Muscle layer of duodenum (tissue), 2 donors: ENCODE data around the gene TBC1D9.

ENCODE experiments used
- H3K27ac ChIP-seq: one replicate; pipeline ENCODE4 v1.7.0; 2013; ENCODE audit warnings: mild to moderate bottlenecking, low read length
- H3K27me3 ChIP-seq: one replicate; pipeline ENCODE4 v1.7.0; 2013; ENCODE audit warnings: low read depth, mild to moderate bottlenecking, control low read depth, low read length
- H3K36me3 ChIP-seq, 2 donors: one replicate each; pipeline ENCODE4 v1.7.0; 2013; ENCODE audit warnings: low read length in 2 of 2, control low read depth in 1 of 2, mild to moderate bottlenecking in 1 of 2; ENCODE audit not compliant: insufficient read depth in 2 of 2, control insufficient read depth in 1 of 2
- H3K4me1 ChIP-seq, 2 donors: one replicate each; pipeline ENCODE4 v1.7.0; 2013; ENCODE audit warnings: low read length in 2 of 2, mild to moderate bottlenecking in 2 of 2, control low read depth in 1 of 2, moderate library complexity in 1 of 2; ENCODE audit not compliant: insufficient read depth in 2 of 2, control insufficient read depth in 1 of 2
- H3K4me3 ChIP-seq, 2 donors: one replicate each; pipeline ENCODE4 v1.7.0; 2013; ENCODE audit warnings: low read length in 2 of 2, low read depth in 1 of 2, mild to moderate bottlenecking in 1 of 2
- H3K9me3 ChIP-seq, 2 donors: one replicate each; pipeline ENCODE4 v1.7.0; 2013; ENCODE audit warnings: low read length in 2 of 2, control low read depth in 1 of 2, mild to moderate bottlenecking in 1 of 2; ENCODE audit not compliant: control insufficient read depth in 1 of 2
- donor health status: healthy.

Gene TBC1D9

DNA sequence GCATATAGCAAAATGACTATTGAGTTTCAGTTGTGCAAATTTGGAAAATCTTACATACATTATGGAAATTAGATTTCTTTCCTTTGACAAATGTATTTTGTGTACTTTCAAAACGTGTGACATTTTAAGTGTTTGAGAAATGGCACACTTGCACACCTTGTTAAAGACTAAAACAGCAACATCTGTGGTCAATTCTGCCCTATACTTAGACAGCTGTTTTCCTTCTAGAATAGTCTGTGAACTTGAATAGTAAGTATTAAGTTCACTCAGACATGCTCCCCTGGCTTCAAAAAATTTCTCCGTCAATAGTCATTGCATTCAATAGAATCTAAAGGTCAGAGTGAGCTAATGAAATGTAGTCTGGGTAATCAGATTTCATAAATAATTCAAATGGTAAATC, 21.7 kb upstream of the TBC1D9 start:
- no peaks in the 10 kb centered on the region for H3K27me3 ChIP-seq
- no peaks in the 10 kb centered on the region for H3K36me3 ChIP-seq
- H3K4me1 ChIP-seq, result peaks cover 0 to 5% of the 10 kb centered on the region in 2 donors
- H3K27ac ChIP-seq, result no peak overlapping the region
- H3K4me3 ChIP-seq, result no peak overlapping the region
- H3K9me3 ChIP-seq, result no peaks in the 10 kb centered on the region

DNA sequence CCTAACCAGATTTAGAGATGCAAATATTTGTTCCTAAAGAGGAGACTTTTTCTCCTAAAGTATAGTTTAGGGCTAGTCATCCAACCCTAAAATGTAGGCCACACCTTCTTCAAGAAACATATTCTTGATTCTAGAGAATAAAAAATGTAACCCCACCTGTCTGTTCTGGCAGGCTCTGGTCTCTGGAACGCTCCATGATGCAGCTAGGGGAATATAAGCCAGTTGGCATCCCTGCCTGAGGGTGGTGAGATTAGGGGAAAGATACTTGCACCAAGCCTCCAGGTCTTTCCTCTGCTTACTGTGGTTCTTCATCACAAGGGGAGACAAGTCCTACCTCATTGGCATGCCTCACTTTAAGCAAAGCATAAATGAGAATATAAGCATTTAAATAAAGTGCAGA, 21.2 kb upstream of the TBC1D9 start:
- no peaks in the 10 kb centered on the region for H3K27me3 ChIP-seq
- no peaks in the 10 kb centered on the region for H3K9me3 ChIP-seq

DNA sequence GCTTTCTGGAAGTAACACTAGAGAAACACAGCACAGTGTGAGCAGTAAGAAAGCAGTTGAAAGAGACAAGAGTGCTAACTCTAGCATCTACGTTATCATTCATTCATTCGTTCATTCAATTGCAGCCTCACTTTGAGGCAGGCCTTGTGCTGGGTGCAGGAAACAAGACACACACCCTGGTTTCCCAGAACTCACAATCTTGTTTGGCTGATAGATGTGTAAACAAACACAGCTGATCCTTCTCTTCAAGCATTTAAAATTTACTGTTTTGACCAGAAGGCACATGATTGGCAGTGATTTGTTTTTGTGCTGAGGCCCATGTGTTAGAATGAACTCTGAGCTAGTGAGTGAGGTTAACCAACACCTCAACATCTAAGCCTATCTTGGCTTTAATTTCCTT, 20.4 kb upstream of the TBC1D9 start:
- Histone ChIP-seq H3K4me1 (peaks cover 0 to 3% of the 10 kb centered on the region in 2 donors), H3K27me3 (no peaks in the 10 kb centered on the region), H3K4me3 (no peak overlapping the region), H3K9me3 (no peaks in the 10 kb centered on the region), H3K27ac (no peak overlapping the region), H3K36me3 (no peaks in the 10 kb centered on the region)

More for the DNA sequence above, 21.2 kb upstream of the TBC1D9 start:
- H3K4me1 ChIP-seq, result peaks cover 0 to 5% of the 10 kb centered on the region in 2 donors
- H3K27ac ChIP-seq, result no peak overlapping the region
- H3K36me3 ChIP-seq, result no peaks in the 10 kb centered on the region
- H3K4me3 ChIP-seq, result no peak overlapping the region

DNA sequence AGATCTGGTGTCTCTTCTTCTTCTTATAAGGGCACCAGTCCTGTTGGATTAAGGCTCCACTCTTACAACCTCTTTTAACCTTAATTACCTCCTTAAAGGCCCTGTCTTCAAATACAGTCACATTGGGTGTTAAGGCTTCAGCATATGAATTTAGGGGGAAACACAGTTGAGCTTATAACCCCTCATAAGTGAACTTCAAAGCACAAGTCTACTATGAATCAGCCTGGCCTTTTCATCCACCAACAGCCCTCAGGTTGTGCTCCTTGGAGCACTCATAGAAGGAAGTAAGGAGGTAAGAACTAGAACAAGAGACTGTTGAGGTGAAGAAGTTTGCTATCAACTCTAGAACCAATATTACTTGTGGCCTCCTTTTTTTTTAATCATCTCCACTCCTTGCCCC, 18.8 kb upstream of the TBC1D9 start:
- Histone ChIP-seq H3K27me3 (no peaks in the 10 kb centered on the region), H3K27ac (no peak overlapping the region), H3K9me3 (no peaks in the 10 kb centered on the region), H3K36me3 (no peaks in the 10 kb centered on the region), H3K4me3 (no peak overlapping the region), H3K4me1 (no peaks in the 10 kb centered on the region)

GRCh38 chr4:140774510-140774909, 18.3 kb upstream of the TBC1D9 start:
- H3K4me3 ChIP-seq, result no peak overlapping the region
- H3K36me3 ChIP-seq, result no peaks in the 10 kb centered on the region
- H3K9me3 ChIP-seq, result no peaks in the 10 kb centered on the region
- no peaks in the 10 kb centered on the region for H3K4me1 ChIP-seq
- H3K27ac ChIP-seq, result no peak overlapping the region
- no peaks in the 10 kb centered on the region for H3K27me3 ChIP-seq

DNA sequence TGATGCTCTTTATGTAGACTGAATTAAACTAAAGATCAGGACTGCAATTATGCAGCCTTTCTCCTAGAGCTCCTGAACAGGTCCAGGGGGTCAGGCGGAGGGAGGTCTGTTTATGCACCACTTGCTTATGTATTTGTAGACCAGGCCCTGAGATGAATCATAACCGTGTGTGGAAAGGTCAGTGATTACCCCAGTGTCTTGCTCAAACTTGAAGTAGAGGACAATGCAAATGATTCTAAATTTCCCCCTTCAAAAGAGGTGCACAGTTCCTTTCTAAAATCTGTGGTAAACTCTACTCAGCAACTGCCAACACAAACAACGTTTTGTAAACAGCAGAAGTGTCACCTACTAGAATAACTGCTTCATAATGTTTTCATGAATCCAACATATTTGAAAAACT, 13.0 kb upstream of the TBC1D9 start:
- no peaks in the 10 kb centered on the region for H3K36me3 ChIP-seq
- no peaks in the 10 kb centered on the region for H3K27me3 ChIP-seq

GRCh38 chr4:140764785-140765392, 8.7 kb upstream of the TBC1D9 start:
- Histone ChIP-seq H3K9me3 (no peaks in the 10 kb centered on the region), H3K4me1 (no peaks in the 10 kb centered on the region), H3K27me3 (no peaks in the 10 kb centered on the region), H3K27ac (no peak overlapping the region), H3K4me3 (no peak overlapping the region), H3K36me3 (no peaks in the 10 kb centered on the region)

More for the DNA sequence above, 13.0 kb upstream of the TBC1D9 start:
- H3K27ac ChIP-seq, result no peak overlapping the region
- no peaks in the 10 kb centered on the region for H3K9me3 ChIP-seq
- H3K4me3 ChIP-seq, result no peak overlapping the region
- H3K4me1 ChIP-seq, result no peaks in the 10 kb centered on the region

DNA sequence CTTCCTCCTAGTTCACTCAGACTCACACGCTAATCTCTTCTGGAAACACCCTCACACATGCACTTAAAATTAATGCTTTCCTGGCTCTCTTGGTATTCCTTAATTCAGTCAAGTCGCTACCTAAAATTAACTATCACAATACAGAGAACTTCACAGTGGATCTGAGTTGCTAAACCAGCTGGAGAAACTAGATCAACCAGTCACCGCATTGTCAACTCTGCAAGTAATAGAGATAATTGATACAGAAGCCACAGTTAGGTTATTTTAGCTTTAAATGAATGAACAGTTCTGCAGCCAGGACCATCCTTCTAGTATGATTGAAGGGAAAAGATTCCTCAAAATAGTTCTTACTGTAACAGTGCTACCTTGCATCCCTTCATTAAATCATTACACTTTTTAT, 6.0 kb upstream of the TBC1D9 start:
- H3K4me1 ChIP-seq, result no peaks in the 10 kb centered on the region
- no peaks in the 10 kb centered on the region for H3K9me3 ChIP-seq
- no peaks in the 10 kb centered on the region for H3K27me3 ChIP-seq
- H3K4me3 ChIP-seq, result no peak overlapping the region
- H3K27ac ChIP-seq, result no peak overlapping the region
- no peaks in the 10 kb centered on the region for H3K36me3 ChIP-seq

DNA sequence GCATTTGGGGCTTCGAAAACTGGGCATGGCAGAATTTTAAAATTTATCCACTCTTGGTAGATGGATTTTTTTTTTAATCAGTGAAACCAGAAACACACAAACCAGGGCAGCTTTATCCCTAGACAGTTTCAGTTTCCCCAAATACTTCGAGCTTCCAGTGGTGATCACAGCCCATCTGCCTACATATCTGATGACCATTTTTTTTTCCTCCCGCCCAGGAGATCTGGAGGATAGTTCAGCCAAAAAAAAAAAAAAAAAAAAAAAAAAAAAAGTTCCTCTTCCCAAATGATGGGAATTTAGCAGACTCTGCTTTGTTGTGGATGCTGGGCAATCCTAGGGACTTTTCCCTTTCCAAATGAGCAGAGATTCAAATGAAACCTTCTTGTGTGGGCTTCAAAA, 1.0 kb upstream of the TBC1D9 start:
- H3K36me3 ChIP-seq, result no peaks in the 10 kb centered on the region
- no peaks in the 10 kb centered on the region for H3K9me3 ChIP-seq
- H3K4me1 ChIP-seq, result no peaks in the 10 kb centered on the region
- no peaks in the 10 kb centered on the region for H3K27me3 ChIP-seq
- peak overlapping the region; percentile 83 for H3K27ac ChIP-seq
- peak overlapping the region; percentile 64 to 88 for H3K4me3 ChIP-seq

DNA sequence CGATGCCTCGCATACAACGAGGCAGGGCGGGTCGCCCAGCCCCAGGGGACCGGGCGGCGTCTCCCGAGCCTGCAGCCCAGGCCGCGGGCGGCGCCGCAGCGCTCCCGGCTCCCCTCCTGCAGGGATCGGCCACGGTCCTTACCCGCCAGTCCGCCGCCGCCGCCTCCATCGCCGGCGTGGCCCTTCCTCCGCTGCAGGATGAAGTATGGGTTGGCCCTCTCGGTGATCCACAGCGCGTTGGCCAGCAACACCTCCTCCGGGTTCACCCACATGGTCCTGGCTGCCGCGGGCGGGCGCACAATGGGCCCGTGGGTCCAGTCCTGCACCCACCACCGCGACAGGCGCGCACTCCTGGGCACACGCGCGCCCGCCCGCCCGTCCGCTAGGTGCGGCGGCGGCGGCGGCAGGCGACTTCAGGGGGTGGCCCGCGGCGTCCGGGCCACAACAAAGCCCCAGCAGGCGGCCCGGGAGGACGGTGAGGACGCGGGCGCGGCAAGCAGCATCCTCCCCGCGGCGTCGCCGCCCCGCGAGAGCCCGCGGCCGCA, 339 bp downstream of the TBC1D9 start:
- peak overlapping the region; percentile 64 to 88 for H3K4me3 ChIP-seq
- peak overlapping the region; percentile 83 for H3K27ac ChIP-seq
- no peaks in the 10 kb centered on the region for H3K36me3 ChIP-seq
- no peaks in the 10 kb centered on the region for H3K4me1 ChIP-seq
- H3K9me3 ChIP-seq, result no peaks in the 10 kb centered on the region
- H3K27me3 ChIP-seq, result no peaks in the 10 kb centered on the region

GRCh38 chr4:140754918-140755773, 1.0 kb downstream of the TBC1D9 start:
- peak overlapping the region; percentile 77 for H3K27ac ChIP-seq
- H3K36me3 ChIP-seq, result no peaks in the 10 kb centered on the region
- H3K4me3 ChIP-seq, result peak overlapping the region; percentile 64 to 88
- H3K27me3 ChIP-seq, result no peaks in the 10 kb centered on the region
- no peaks in the 10 kb centered on the region for H3K4me1 ChIP-seq
- no peaks in the 10 kb centered on the region for H3K9me3 ChIP-seq
